Natural killer cell (primary cell): ENCODE measurements around the gene PMM1. TPM values are rescaled to one million over a fixed set of nuclear protein-coding genes. Genes with fewer than 3 reads are reported as not detected.
A peak's percentile ranks its signal among the peaks of the same experiment; 100 is the strongest.

Experiments
- ATAC-seq, 3 donors: fragments of 150-1000 bp in 2 of 3; fragments of 200-7000 bp in 1 of 3; cut with Tn5 transposase; 1 replicate in 1 of 3; 2 replicates in 2 of 3; pipeline ENCODE4 v1.10.0; 2021; ENCODE audit warnings: mild to moderate bottlenecking in 2 of 3, moderate library complexity in 2 of 3
- DNase-seq, 2 donors: peaks; one replicate each; pipeline versions ENCODE4 v3.0.0 to v3.0.0-alpha.2; 2013 to 2021; ENCODE audit warnings: mixed read lengths in 1 of 2
- H3K27ac ChIP-seq: one replicate; pipeline ENCODE4 v1.5.1; 2013; ENCODE audit warnings: mild to moderate bottlenecking, low read length
- H3K27me3 ChIP-seq: one replicate; pipeline ENCODE4 v1.6.1; 2013; ENCODE audit warnings: low read length; ENCODE audit not compliant: control insufficient read depth, insufficient read depth
- H3K36me3 ChIP-seq: one replicate; pipeline ENCODE4 v1.6.1; 2013; ENCODE audit warnings: low read length; ENCODE audit not compliant: control insufficient read depth, insufficient read depth
- H3K4me1 ChIP-seq: one replicate; pipeline ENCODE4 v1.6.1; 2013; ENCODE audit warnings: low read length; ENCODE audit not compliant: control insufficient read depth, insufficient read depth
- H3K4me3 ChIP-seq: one replicate; pipeline ENCODE4 v1.5.1; 2013; ENCODE audit warnings: low read length
- H3K9me3 ChIP-seq: one replicate; pipeline ENCODE4 v1.6.1; 2013; ENCODE audit warnings: low read length; ENCODE audit not compliant: control insufficient read depth, insufficient read depth
- H3K27ac Mint-ChIP-seq, 2 donors: one replicate each; pipeline ENCODE4 v1.8.0; 2022; ENCODE audit warnings: mild to moderate bottlenecking in 2 of 2, mixed read lengths in 2 of 2, moderate library complexity in 1 of 2
- H3K27me3 Mint-ChIP-seq, 2 donors: one replicate each; pipeline ENCODE4 v1.8.0; 2022; ENCODE audit warnings: low read depth in 2 of 2, mixed read lengths in 2 of 2
- H3K36me3 Mint-ChIP-seq: one replicate; pipeline ENCODE4 v1.8.0; 2022; ENCODE audit warnings: mixed read lengths
- H3K4me1 Mint-ChIP-seq, 2 donors: one replicate each; pipeline ENCODE4 v1.8.0; 2022; ENCODE audit warnings: mixed read lengths in 2 of 2
- H3K4me3 Mint-ChIP-seq: one replicate; pipeline ENCODE4 v1.8.0; 2022; ENCODE audit warnings: mild to moderate bottlenecking, moderate library complexity, mixed read lengths
- H3K9me3 Mint-ChIP-seq, 2 donors: one replicate each; pipeline ENCODE4 v1.8.0; 2022; ENCODE audit warnings: mixed read lengths in 2 of 2
- WGBS: methylation state at CpG from one replicate; pipeline ENCODE4 v1.1.7; 2013; ENCODE audit warnings: missing lambda C conversion rate; ENCODE audit not compliant: insufficient coverage; 5-methylcytosine and 5-hydroxymethylcytosine counted together
- intact Hi-C: fragments of 100-400 bp; cut with micrococcal nuclease; formaldehyde crosslinking; loops from one replicate; pipeline ENCODE4 v1.14.2; 2022
- total RNA-seq, 4 donors: library from RNA; stranded (reverse); fragments of 120-200 nt in 1 of 4; gene quantifications; one replicate each; pipeline versions ENCODE4 v1.2.3 to v1.2.4, GENCODE V29; 2013 to 2022
- TF ChIP-seq, protein P1 (sequence below): fragments of 200-600 bp; IDR thresholded peaks from one replicate; pipeline ENCODE4 v1.8.0; 2022; ENCODE audit warnings: antibody characterized with exemption

The PMM1 gene
- total RNA-seq, 3 donors from 2014 or later (not counting 1 experiment from before 2014, with no cell fraction given), result 13.1 to 20.4 (median 16.4) TPM

GRCh38 chr22:41544671-41545476 is 44.8 kb downstream of the PMM1 start:
- 15% methylated on average over 15 of the region's 21 CpGs for WGBS
- Mint-ChIP-seq H3K27me3 (peaks cover 0 to 3% of the 10 kb centered on the region in 2 donors), H3K36me3 (no peaks in the 10 kb centered on the region), H3K4me1 (peaks cover 26 to 36% of the 10 kb centered on the region in 2 donors), H3K27ac (peak overlapping the region; percentile 93 to 98), H3K4me3 (peak overlapping the region; percentile 96), H3K9me3 (no peaks in the 10 kb centered on the region)
- Histone ChIP-seq H3K27ac (peak overlapping the region; percentile 46), H3K4me1 (peaks cover 22% of the 10 kb centered on the region), H3K27me3 (no peaks in the 10 kb centered on the region), H3K4me3 (peak overlapping the region; percentile 97), H3K36me3 (peaks cover 4% of the 10 kb centered on the region), H3K9me3 (no peaks in the 10 kb centered on the region)
- DNase-seq (peak in 1 of 2 donors; percentile 37), ATAC-seq (peak in 1 of 3 donors; percentile 3)
- TF ChIP-seq, protein P1, sequence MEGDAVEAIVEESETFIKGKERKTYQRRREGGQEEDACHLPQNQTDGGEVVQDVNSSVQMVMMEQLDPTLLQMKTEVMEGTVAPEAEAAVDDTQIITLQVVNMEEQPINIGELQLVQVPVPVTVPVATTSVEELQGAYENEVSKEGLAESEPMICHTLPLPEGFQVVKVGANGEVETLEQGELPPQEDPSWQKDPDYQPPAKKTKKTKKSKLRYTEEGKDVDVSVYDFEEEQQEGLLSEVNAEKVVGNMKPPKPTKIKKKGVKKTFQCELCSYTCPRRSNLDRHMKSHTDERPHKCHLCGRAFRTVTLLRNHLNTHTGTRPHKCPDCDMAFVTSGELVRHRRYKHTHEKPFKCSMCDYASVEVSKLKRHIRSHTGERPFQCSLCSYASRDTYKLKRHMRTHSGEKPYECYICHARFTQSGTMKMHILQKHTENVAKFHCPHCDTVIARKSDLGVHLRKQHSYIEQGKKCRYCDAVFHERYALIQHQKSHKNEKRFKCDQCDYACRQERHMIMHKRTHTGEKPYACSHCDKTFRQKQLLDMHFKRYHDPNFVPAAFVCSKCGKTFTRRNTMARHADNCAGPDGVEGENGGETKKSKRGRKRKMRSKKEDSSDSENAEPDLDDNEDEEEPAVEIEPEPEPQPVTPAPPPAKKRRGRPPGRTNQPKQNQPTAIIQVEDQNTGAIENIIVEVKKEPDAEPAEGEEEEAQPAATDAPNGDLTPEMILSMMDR, result no peak
- intact Hi-C loops, result loop anchor here (1.0 kb wide), 1 partner anchor 76 kb away; the partner anchor contains the start of genes DESI1 and XRCC6

DNA sequence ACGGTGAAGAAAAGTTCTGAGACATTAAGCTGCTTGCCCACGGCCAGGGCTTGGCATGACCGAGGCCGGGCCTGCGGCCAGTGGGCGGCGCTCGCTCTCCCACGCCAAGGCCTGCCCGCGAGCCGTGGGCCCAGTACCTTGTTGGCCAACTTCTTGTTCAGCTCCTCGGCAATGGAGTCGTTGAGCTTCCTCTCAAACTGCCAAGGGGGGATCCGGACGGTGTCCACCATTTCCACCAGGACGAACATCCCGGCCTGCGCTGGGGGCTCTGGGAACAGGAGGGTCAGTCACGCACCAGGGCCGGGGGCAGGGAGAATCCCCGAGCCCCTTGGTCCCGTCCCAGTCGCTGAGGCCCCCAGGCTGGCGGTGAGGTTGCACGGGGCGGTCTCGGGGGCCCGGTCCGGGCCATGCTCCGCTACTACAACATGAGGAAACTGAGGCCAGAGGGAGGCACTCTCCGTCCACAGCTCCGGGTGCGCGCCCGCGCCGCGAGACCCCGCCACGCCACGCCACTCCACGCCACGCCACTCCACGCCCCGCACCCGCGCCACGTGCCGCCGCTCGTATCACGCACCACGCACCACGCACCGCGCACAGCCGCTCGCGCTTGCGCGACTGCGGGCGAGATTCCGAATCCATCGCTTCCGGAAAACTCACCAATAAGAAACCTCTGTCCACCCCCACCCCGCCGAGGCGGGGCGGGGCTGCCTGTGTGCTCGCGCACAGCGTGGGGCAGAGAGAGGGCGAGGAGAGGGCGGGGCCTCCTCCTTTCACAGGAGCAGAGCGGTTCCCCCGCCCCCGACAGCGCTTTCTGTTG is 45.6 kb downstream of the PMM1 start, which contains the start of gene POLR3H:
TSS of gene POLR3H (minus strand) at position 617 of the 817 bp plus-strand sequence. CDS start at position 248, 369 bp downstream.
- intact Hi-C loops, result loop anchor here (1.0 kb wide), 1 partner anchor 77 kb away; the partner anchor contains the start of genes DESI1 and XRCC6
- Histone ChIP-seq H3K4me1 (peaks cover 22% of the 10 kb centered on the region), H3K27ac (peak within 1 kb of the TSS; percentile 78), H3K27me3 (no peaks in the 10 kb centered on the region), H3K36me3 (peaks cover 6% of the 10 kb centered on the region), H3K4me3 (peak within 1 kb of the TSS; percentile 97), H3K9me3 (no peaks in the 10 kb centered on the region)
- peaks cover 26 to 36% of the 10 kb centered on the region in 2 donors for H3K4me1 Mint-ChIP-seq
- no peaks in the 10 kb centered on the region for H3K9me3 Mint-ChIP-seq
- under 1% methylated on average over 80 of the region's 80 CpGs for WGBS
- peak within 1 kb of the TSS; percentile 93 to 98 for H3K27ac Mint-ChIP-seq
- ATAC-seq, result peak; percentile 98 to 99 (median 98)
- H3K36me3 Mint-ChIP-seq, result no peaks in the 10 kb centered on the region
- peak within 1 kb of the TSS; percentile 96 for H3K4me3 Mint-ChIP-seq
- H3K27me3 Mint-ChIP-seq, result peaks cover 0 to under 1% of the 10 kb centered on the region in 2 donors
- TF ChIP-seq, protein P1, result no peak
- DNase-seq, result peak; percentile 89 to 98

DNA sequence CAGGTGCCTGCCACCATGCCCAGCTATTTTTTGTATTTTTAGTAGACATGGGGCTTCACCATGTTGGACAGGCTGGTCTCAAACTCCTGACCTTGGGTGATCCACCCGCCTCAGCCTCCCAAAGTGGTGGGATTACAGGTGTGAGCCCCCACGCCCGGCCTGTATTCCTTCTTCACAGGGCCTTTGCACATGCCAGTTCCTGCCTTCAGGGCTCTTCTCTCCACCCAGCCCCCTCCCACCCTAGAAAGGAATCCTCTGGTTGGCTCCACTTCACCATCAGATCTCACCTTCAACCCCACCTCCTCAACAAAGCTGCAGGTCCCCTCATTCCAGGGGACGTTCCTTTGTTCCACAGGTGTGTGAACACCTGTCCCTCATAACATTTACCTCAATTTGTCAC is 47.4 kb downstream of the PMM1 start:
- H3K4me1 ChIP-seq, result peaks cover 22% of the 10 kb centered on the region
- H3K9me3 Mint-ChIP-seq, result no peaks in the 10 kb centered on the region
- H3K27me3 ChIP-seq, result no peaks in the 10 kb centered on the region
- TF ChIP-seq, protein P1, result no peak
- peak overlapping the region; percentile 93 to 98 for H3K27ac Mint-ChIP-seq
- no peak overlapping the region for H3K4me3 ChIP-seq
- H3K27me3 Mint-ChIP-seq, result no peaks in the 10 kb centered on the region
- no peak overlapping the region for H3K4me3 Mint-ChIP-seq
- H3K9me3 ChIP-seq, result no peaks in the 10 kb centered on the region
- H3K4me1 Mint-ChIP-seq, result peaks cover 26 to 36% of the 10 kb centered on the region in 2 donors
- no peak for ATAC-seq
- intact Hi-C loops, result no loop called here
- peaks cover 6% of the 10 kb centered on the region for H3K36me3 ChIP-seq
- 93% methylated on average over 4 of the region's 4 CpGs for WGBS
- no peak overlapping the region for H3K27ac ChIP-seq
- no peak for DNase-seq
- H3K36me3 Mint-ChIP-seq, result no peaks in the 10 kb centered on the region
